Measurements from ENCODE around the gene CDKN2B. TPM values are rescaled to one million over a fixed set of nuclear protein-coding genes. Genes with fewer than 3 reads are reported as not detected.
"Not testable (repeated sequence)": the region's sequence is repeated elsewhere in the genome, so short reads cannot be mapped to it uniquely, and the experiment has no call there.

Gene CDKN2B
- total RNA-seq, 1 donor from 2014 or later: 3.6 TPM

- DNase-seq (ENCODE audit: low spot score): no peak
- intact Hi-C loops (cut with DNase I): no loop called here
Measured at GRCh38 chr9:21974343-21974721, 34.8 kb downstream of the CDKN2B start.

- DNase-seq (ENCODE audit: low spot score): no peak
- intact Hi-C loops (cut with DNase I): no loop called here
Measured at GRCh38 chr9:21972361-21972760, 36.7 kb downstream of the CDKN2B start.

- no peak for DNase-seq (ENCODE audit: low spot score)
- intact Hi-C loops (cut with DNase I): no loop called here
Measured at GRCh38 chr9:21970800-21971640, 38.1 kb downstream of the CDKN2B start.

- intact Hi-C loops (cut with DNase I): loop anchor here (5.0 kb wide), 1 partner anchor 37 kb away; the partner anchor contains the start of gene CDKN2B
- no peak for DNase-seq (ENCODE audit: low spot score)
Measured at GRCh38 chr9:21969951-21970799, 38.9 kb downstream of the CDKN2B start.

- DNase-seq (ENCODE audit: low spot score): no peak
- intact Hi-C loops (cut with DNase I): loop anchor here (5.0 kb wide), 1 partner anchor 38 kb away; the partner anchor contains the start of gene CDKN2B
Measured at GRCh38 chr9:21969011-21969940, 39.8 kb downstream of the CDKN2B start.

- intact Hi-C loops (cut with DNase I): loop anchor here (5.0 kb wide), 1 partner anchor 39 kb away; the partner anchor contains the start of gene CDKN2B
- DNase-seq (ENCODE audit: low spot score): no peak
Measured at GRCh38 chr9:21968331-21969010, 40.6 kb downstream of the CDKN2B start.

- DNase-seq (ENCODE audit: low spot score): no peak
- intact Hi-C loops (cut with DNase I): loop anchor here (5.0 kb wide), 1 partner anchor 40 kb away; the partner anchor contains the start of gene CDKN2B
Measured at GRCh38 chr9:21967702-21968101, 41.4 kb downstream of the CDKN2B start.

- intact Hi-C loops (cut with DNase I): loop anchor here (5.0 kb wide), 1 partner anchor 40 kb away; the partner anchor contains the start of gene CDKN2B
- no peak for DNase-seq (ENCODE audit: low spot score)
Measured at GRCh38 chr9:21967169-21967568, 41.9 kb downstream of the CDKN2B start.

GRCh38 chr9:21966140-21966851 lies 42.8 kb downstream of the CDKN2B start:
- DNase-seq (ENCODE audit: low spot score): no peak
- intact Hi-C loops (cut with DNase I): loop anchor here (5.0 kb wide), 1 partner anchor 41 kb away; the partner anchor contains the start of gene CDKN2B

GRCh38 chr9:21965401-21965951 lies 43.6 kb downstream of the CDKN2B start:
- DNase-seq (ENCODE audit: low spot score): no peak
- intact Hi-C loops (cut with DNase I): loop anchor here (5.0 kb wide), 1 partner anchor 42 kb away; the partner anchor contains the start of gene CDKN2B

GRCh38 chr9:21964925-21965385 lies 44.1 kb downstream of the CDKN2B start:
- no peak for DNase-seq (ENCODE audit: low spot score)
- intact Hi-C loops (cut with DNase I): loop anchor here (5.0 kb wide), 1 partner anchor 42 kb away; the partner anchor contains the start of gene CDKN2B

GRCh38 chr9:21961569-21961968 lies 47.5 kb downstream of the CDKN2B start:
- intact Hi-C loops (cut with DNase I): no loop called here
- DNase-seq (ENCODE audit: low spot score): no peak

GRCh38 chr9:21959268-21959667 lies 49.8 kb downstream of the CDKN2B start:
- DNase-seq (ENCODE audit: low spot score); intact Hi-C loops (cut with DNase I): not testable (repeated sequence)

GRCh38 chr9:21958833-21959232 lies 50.3 kb downstream of the CDKN2B start:
- no peak for DNase-seq (ENCODE audit: low spot score)
- intact Hi-C loops (cut with DNase I): no loop called here

All from cardiac septum (tissue), 1 donor.